Measurements from ENCODE around the gene TROAP.
"Not testable (repeated sequence)": the region's sequence is repeated elsewhere in the genome, so short reads cannot be mapped to it uniquely, and the experiment has no call there.

Gene TROAP

GRCh38 chr12:49369411-49370145 lies 46.5 kb downstream of the TROAP start:
- no peak for DNase-seq

GRCh38 chr12:49370539-49370938 lies 47.5 kb downstream of the TROAP start:
- no peak for DNase-seq

DNA sequence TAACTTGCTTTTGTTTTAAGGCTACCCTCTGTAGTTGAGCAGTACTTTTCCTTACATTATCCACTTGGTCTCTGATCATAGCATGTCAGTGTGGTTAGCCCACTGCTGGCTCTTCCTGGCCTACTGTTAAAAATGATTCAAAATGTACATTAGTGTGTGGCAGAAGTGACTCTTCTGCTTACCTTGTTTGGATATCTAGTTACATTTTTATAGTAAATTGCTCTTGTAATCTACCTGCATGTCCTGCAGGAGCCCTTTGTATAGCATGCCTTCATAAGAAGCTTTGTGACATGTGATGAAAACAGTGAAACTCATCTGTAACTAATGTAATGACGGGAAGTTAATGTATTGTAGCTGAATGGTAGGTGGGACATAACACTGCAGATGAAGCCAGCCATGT lies 52.4 kb downstream of the TROAP start:
- DNase-seq = peak; percentile 47

DNA sequence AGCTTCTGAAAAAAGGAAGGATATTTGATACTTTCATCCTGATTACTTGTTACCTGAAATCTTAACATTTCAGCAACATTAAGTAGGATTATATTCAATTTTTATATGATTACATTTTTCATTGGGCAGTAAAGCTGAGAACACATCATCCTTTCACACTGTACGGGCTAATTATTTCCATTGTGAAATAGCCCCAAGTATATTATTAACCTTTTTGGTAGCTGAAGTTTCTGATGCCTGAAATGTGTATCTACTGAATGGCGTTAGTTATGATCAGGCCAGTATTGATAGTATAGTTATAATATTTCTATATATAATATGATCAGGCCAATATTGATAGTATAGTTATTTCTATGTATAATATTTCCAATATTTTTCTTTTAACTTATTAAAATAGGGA lies 54.3 kb downstream of the TROAP start:
- DNase-seq = no peak

DNA sequence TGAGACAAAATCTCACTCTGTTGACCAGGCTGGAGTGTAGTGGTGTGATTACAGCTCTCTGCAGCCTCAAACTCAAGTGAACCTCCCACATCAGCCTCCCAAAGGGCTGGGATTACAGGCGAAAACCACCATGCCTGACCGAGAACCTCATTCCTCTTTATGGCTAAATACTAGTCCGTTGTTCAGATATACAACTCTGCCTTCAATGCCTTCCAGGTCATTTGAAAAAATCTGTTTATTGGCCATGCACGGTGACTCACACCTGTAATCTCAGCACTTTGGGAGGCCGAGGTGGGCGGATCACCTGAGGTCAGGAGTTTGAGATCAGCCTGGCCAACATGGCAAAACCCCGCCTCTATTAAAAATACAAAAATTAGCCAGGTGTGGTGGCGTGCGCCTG lies 57.1 kb downstream of the TROAP start:
- not testable (repeated sequence) for DNase-seq

Measured in activated CD4-positive, alpha-beta T cell treated with anti-CD3 and anti-CD28 coated beads, Interleukin-2, amount 50 U/mL, for 16 hours (primary cell).